ENCODE results near the gene DACT1.

Gene DACT1

GRCh38 chr14:58646479-58646878 lies 8.7 kb downstream of the DACT1 start:
- no peaks in the 10 kb centered on the region for H3K4me1 Mint-ChIP-seq (ENCODE audit: low read depth)
- peaks cover 4% of the 10 kb centered on the region for H3K27me3 Mint-ChIP-seq
- H3K9me3 Mint-ChIP-seq, result no peaks in the 10 kb centered on the region
- no peaks in the 10 kb centered on the region for H3K36me3 Mint-ChIP-seq (ENCODE audit: low read depth)
- H3K27ac Mint-ChIP-seq, result no peak overlapping the region
- no peak overlapping the region for H3K4me3 Mint-ChIP-seq

GRCh38 chr14:58647777-58648176 lies 10.0 kb downstream of the DACT1 start:
- no peaks in the 10 kb centered on the region for H3K27me3 Mint-ChIP-seq
- H3K27ac Mint-ChIP-seq, result no peak overlapping the region
- no peaks in the 10 kb centered on the region for H3K9me3 Mint-ChIP-seq
- H3K36me3 Mint-ChIP-seq (ENCODE audit: low read depth), result no peaks in the 10 kb centered on the region
- H3K4me1 Mint-ChIP-seq (ENCODE audit: low read depth), result no peaks in the 10 kb centered on the region
- no peak overlapping the region for H3K4me3 Mint-ChIP-seq

GRCh38 chr14:58650857-58651256 lies 13.1 kb downstream of the DACT1 start:
- Mint-ChIP-seq H3K27me3 (no peaks in the 10 kb centered on the region), H3K9me3 (no peaks in the 10 kb centered on the region), H3K4me3 (no peak overlapping the region)

GRCh38 chr14:58656671-58657411 lies 19.1 kb downstream of the DACT1 start:
- H3K27ac Mint-ChIP-seq, result no peak overlapping the region
- H3K36me3 Mint-ChIP-seq (ENCODE audit: low read depth), result no peaks in the 10 kb centered on the region
- no peak overlapping the region for H3K4me3 Mint-ChIP-seq

More at GRCh38 chr14:58650857-58651256, 13.1 kb downstream of the DACT1 start:
- H3K4me1 Mint-ChIP-seq (ENCODE audit: low read depth), result no peaks in the 10 kb centered on the region
- no peaks in the 10 kb centered on the region for H3K36me3 Mint-ChIP-seq (ENCODE audit: low read depth)
- no peak overlapping the region for H3K27ac Mint-ChIP-seq

GRCh38 chr14:58659061-58659460 lies 21.3 kb downstream of the DACT1 start:
- peaks cover 11% of the 10 kb centered on the region for H3K4me1 Mint-ChIP-seq (ENCODE audit: low read depth)
- H3K9me3 Mint-ChIP-seq, result no peaks in the 10 kb centered on the region
- no peaks in the 10 kb centered on the region for H3K27me3 Mint-ChIP-seq
- H3K36me3 Mint-ChIP-seq (ENCODE audit: low read depth), result no peaks in the 10 kb centered on the region
- no peak overlapping the region for H3K27ac Mint-ChIP-seq
- no peak overlapping the region for H3K4me3 Mint-ChIP-seq

More at GRCh38 chr14:58656671-58657411, 19.1 kb downstream of the DACT1 start:
- no peaks in the 10 kb centered on the region for H3K27me3 Mint-ChIP-seq
- H3K4me1 Mint-ChIP-seq (ENCODE audit: low read depth), result peaks cover 3% of the 10 kb centered on the region
- no peaks in the 10 kb centered on the region for H3K9me3 Mint-ChIP-seq

- H3K4me1 Mint-ChIP-seq (ENCODE audit: low read depth), result peaks cover 11% of the 10 kb centered on the region
- no peaks in the 10 kb centered on the region for H3K36me3 Mint-ChIP-seq (ENCODE audit: low read depth)
- H3K27ac Mint-ChIP-seq, result no peak overlapping the region
- H3K9me3 Mint-ChIP-seq, result no peaks in the 10 kb centered on the region
- H3K4me3 Mint-ChIP-seq, result no peak overlapping the region
- no peaks in the 10 kb centered on the region for H3K27me3 Mint-ChIP-seq
These were observed 22.1 kb downstream of the DACT1 start for GRCh38 chr14:58659846-58660245.

GRCh38 chr14:58660407-58660806 lies 22.6 kb downstream of the DACT1 start:
- Mint-ChIP-seq H3K27me3 (no peaks in the 10 kb centered on the region), H3K27ac (no peak overlapping the region), H3K4me3 (no peak overlapping the region), H3K36me3 (ENCODE audit: low read depth) (no peaks in the 10 kb centered on the region), H3K4me1 (ENCODE audit: low read depth) (peaks cover 11% of the 10 kb centered on the region), H3K9me3 (no peaks in the 10 kb centered on the region)

GRCh38 chr14:58662018-58662417 lies 24.3 kb downstream of the DACT1 start:
- H3K4me1 Mint-ChIP-seq (ENCODE audit: low read depth), result peaks cover 11% of the 10 kb centered on the region
- H3K9me3 Mint-ChIP-seq, result no peaks in the 10 kb centered on the region
- no peak overlapping the region for H3K27ac Mint-ChIP-seq
- H3K36me3 Mint-ChIP-seq (ENCODE audit: low read depth), result no peaks in the 10 kb centered on the region
- H3K27me3 Mint-ChIP-seq, result no peaks in the 10 kb centered on the region
- no peak overlapping the region for H3K4me3 Mint-ChIP-seq

GRCh38 chr14:58662759-58663158 lies 25.0 kb downstream of the DACT1 start:
- Mint-ChIP-seq H3K4me3 (no peak overlapping the region), H3K4me1 (ENCODE audit: low read depth) (peaks cover 11% of the 10 kb centered on the region), H3K9me3 (no peaks in the 10 kb centered on the region), H3K27me3 (no peaks in the 10 kb centered on the region), H3K36me3 (ENCODE audit: low read depth) (no peaks in the 10 kb centered on the region), H3K27ac (no peak overlapping the region)

- no peak overlapping the region for H3K27ac Mint-ChIP-seq
These were observed 25.8 kb downstream of the DACT1 start for GRCh38 chr14:58663494-58664111.

GRCh38 chr14:58665773-58666500 lies 28.2 kb downstream of the DACT1 start:
- H3K4me1 Mint-ChIP-seq (ENCODE audit: low read depth), result peaks cover 11% of the 10 kb centered on the region
- H3K36me3 Mint-ChIP-seq (ENCODE audit: low read depth), result no peaks in the 10 kb centered on the region
- no peak overlapping the region for H3K4me3 Mint-ChIP-seq
- no peaks in the 10 kb centered on the region for H3K27me3 Mint-ChIP-seq
- no peaks in the 10 kb centered on the region for H3K9me3 Mint-ChIP-seq
- H3K27ac Mint-ChIP-seq, result no peak overlapping the region

More at GRCh38 chr14:58663494-58664111, 25.8 kb downstream of the DACT1 start:
- Mint-ChIP-seq H3K4me3 (no peak overlapping the region), H3K36me3 (ENCODE audit: low read depth) (no peaks in the 10 kb centered on the region), H3K27me3 (no peaks in the 10 kb centered on the region), H3K9me3 (no peaks in the 10 kb centered on the region), H3K4me1 (ENCODE audit: low read depth) (peaks cover 11% of the 10 kb centered on the region)

GRCh38 chr14:58666737-58667136 lies 29.0 kb downstream of the DACT1 start:
- Mint-ChIP-seq H3K9me3 (no peaks in the 10 kb centered on the region), H3K27ac (no peak overlapping the region), H3K4me3 (no peak overlapping the region), H3K4me1 (ENCODE audit: low read depth) (peaks cover 8% of the 10 kb centered on the region), H3K36me3 (ENCODE audit: low read depth) (no peaks in the 10 kb centered on the region), H3K27me3 (no peaks in the 10 kb centered on the region)

GRCh38 chr14:58667900-58668299 lies 30.1 kb downstream of the DACT1 start:
- H3K9me3 Mint-ChIP-seq, result no peaks in the 10 kb centered on the region
- H3K36me3 Mint-ChIP-seq (ENCODE audit: low read depth), result no peaks in the 10 kb centered on the region
- no peak overlapping the region for H3K4me3 Mint-ChIP-seq
- H3K4me1 Mint-ChIP-seq (ENCODE audit: low read depth), result no peaks in the 10 kb centered on the region
- H3K27ac Mint-ChIP-seq, result no peak overlapping the region
- no peaks in the 10 kb centered on the region for H3K27me3 Mint-ChIP-seq

GRCh38 chr14:58668848-58669480 lies 31.2 kb downstream of the DACT1 start:
- no peaks in the 10 kb centered on the region for H3K4me1 Mint-ChIP-seq (ENCODE audit: low read depth)
- no peaks in the 10 kb centered on the region for H3K27me3 Mint-ChIP-seq
- no peak overlapping the region for H3K27ac Mint-ChIP-seq
- no peaks in the 10 kb centered on the region for H3K9me3 Mint-ChIP-seq
- no peaks in the 10 kb centered on the region for H3K36me3 Mint-ChIP-seq (ENCODE audit: low read depth)
- no peak overlapping the region for H3K4me3 Mint-ChIP-seq

All from stimulated activated naive CD8-positive, alpha-beta T cell treated with anti-CD3 and anti-CD28 coated beads, Interleukin-15, Interleukin-2, amounts not matched to agents 100 ng/mL and 50 ng/mL, for 24 hours (primary cell).